ENCODE results near the gene DCDC1. TPM values are rescaled to one million over a fixed set of nuclear protein-coding genes. Genes with fewer than 3 reads are reported as not detected.
A peak's percentile ranks its signal among the peaks of the same experiment; 100 is the strongest.

DCDC1 gene
- total RNA-seq, 1 experiment from 2014 or later, result 0.59 TPM

DNA sequence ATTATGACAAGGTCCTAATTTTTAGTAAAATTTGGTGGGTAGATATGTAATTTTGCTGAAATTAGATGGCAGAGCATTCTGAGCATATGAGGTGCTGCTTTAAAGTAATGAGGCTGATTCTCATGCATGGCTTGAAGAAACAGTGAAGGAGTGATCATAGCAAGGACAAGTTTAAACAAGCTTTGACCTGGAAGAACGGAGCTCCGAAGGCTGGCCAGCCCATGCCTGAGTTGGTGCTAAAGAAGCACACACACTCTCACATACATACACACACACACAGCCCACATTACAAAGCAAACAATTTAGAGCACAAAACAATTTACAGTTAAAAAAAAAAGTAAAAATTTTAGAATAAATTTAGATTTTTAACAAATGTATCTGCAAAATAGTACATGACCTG lies 150.7 kb downstream of the DCDC1 start:
- H3K27me3 ChIP-seq (ENCODE audit: control insufficient read depth, insufficient read depth, low read length), result no peaks in the 10 kb centered on the region
- no peaks in the 10 kb centered on the region for H3K36me3 ChIP-seq (replicated peaks; ENCODE audit: control insufficient read depth, insufficient read depth, low read length)
- no peak for DNase-seq
- no peak overlapping the region for H3K4me3 ChIP-seq (ENCODE audit: insufficient read depth, low read depth, low read length)

DNA sequence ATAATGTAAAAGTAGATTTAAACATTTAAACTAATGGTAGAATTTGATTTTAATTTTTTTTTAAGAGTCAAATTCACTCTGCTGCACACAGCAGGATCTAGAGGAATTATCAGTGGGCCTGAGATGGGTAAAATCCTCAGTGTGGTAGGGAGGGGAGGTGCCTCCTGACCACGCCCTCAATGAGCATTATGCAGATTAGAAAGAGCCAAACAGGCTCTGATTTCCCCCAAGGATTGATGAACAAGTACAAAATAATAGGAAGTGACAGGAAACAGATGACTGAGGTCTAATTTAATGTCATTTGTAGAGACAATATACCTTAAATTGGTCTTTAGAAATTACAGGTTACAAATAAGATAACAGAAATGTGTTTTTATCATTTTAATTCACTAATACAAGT lies 155.2 kb downstream of the DCDC1 start:
- no peaks in the 10 kb centered on the region for H3K36me3 ChIP-seq (replicated peaks; ENCODE audit: control insufficient read depth, insufficient read depth, low read length)
- no peak overlapping the region for H3K4me3 ChIP-seq (ENCODE audit: insufficient read depth, low read depth, low read length)
- DNase-seq, result peak; percentile 2
- H3K27me3 ChIP-seq (ENCODE audit: control insufficient read depth, insufficient read depth, low read length), result no peaks in the 10 kb centered on the region

DNA sequence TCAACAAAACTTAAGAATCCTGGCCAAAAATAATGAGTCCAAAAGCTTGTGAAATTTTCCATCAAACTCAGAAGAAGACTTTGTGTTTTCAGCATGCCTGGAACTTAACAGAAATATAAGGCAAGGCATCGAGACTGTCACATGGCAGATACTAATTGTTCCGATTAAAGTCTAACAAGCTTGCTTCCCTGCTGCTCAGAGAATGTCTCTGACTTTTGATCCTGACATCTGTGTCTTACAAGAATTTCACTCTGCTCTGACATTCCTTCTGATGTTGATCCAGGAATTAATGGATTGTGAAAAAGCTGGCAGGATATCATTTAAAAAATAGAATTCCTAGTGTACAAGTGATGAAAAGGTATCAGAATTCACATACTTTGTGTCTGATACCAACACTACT lies 170.2 kb downstream of the DCDC1 start:
- H3K36me3 ChIP-seq (replicated peaks; ENCODE audit: control insufficient read depth, insufficient read depth, low read length), result no peaks in the 10 kb centered on the region
- H3K4me3 ChIP-seq (ENCODE audit: insufficient read depth, low read depth, low read length), result no peak overlapping the region
- no peak for DNase-seq
- no peaks in the 10 kb centered on the region for H3K27me3 ChIP-seq (ENCODE audit: control insufficient read depth, insufficient read depth, low read length)

DNA sequence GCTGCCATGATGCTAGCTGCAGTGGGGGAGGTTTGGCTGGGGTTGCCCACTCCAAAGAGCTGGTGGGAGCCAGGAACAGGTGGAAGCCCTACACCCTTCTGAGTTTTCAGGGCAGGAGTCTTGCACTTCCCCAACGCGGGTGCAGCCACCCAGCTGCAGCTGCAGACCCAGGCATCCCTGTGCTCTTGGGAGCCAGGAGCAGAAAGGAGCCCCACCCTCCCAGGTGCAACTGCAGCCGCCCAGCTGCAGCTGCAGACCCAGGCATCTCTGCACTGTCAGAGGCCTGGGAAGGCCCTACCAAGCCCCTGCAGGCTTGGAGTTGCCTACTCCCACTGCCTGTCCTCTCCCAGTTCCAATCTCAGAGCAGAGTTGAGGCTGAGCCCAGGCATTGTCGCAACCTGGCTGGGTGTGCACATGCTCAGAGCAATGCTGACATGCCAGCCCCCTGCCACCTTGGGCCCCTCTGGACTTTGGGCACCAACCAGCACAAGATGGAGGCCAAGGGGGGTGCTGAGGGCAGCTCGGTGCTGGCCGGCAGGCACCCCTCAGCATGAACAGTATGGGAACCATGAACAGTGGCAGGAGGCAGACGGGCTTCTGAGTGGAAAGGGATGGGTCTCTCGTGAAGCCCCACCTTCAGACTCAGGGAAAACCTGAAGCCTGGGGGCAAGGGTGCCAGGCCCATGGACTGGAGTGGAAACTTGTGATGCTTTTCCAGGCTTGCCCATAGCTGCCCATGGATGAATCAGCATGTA lies 195.4 kb downstream of the DCDC1 start:
- Histone ChIP-seq H3K36me3 (replicated peaks; ENCODE audit: control insufficient read depth, insufficient read depth, low read length) (no peaks in the 10 kb centered on the region), H3K27me3 (ENCODE audit: control insufficient read depth, insufficient read depth, low read length) (no peaks in the 10 kb centered on the region), H3K4me3 (ENCODE audit: insufficient read depth, low read depth, low read length) (no peak overlapping the region)
- no peak for DNase-seq

GRCh38 chr11:31160504-31161422 lies 208.8 kb downstream of the DCDC1 start:
- peak; percentile 26 for DNase-seq
- Histone ChIP-seq H3K4me3 (ENCODE audit: insufficient read depth, low read depth, low read length) (no peak overlapping the region), H3K27me3 (ENCODE audit: control insufficient read depth, insufficient read depth, low read length) (no peaks in the 10 kb centered on the region), H3K36me3 (replicated peaks; ENCODE audit: control insufficient read depth, insufficient read depth, low read length) (no peaks in the 10 kb centered on the region)

DNA sequence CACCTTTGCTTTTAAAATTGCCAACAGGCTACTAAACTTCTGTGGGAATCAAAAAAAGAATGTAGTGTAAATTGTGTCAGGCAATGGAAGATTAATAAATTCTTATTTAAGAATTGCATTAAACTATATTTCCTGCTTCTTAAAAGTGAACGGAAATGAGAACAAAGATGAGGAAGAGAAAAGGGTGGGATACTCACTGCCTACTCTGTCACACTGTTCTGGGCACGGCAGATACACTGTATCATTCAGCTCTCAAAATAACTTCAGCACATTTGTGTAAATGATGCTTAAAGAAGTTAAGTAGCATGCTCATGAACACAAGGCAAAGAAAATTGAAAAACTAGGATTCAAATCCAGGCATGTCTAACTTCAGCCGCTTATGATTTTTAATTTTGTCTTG lies 218.7 kb downstream of the DCDC1 start:
- Histone ChIP-seq H3K4me3 (ENCODE audit: insufficient read depth, low read depth, low read length) (no peak overlapping the region), H3K27me3 (ENCODE audit: control insufficient read depth, insufficient read depth, low read length) (no peaks in the 10 kb centered on the region), H3K36me3 (replicated peaks; ENCODE audit: control insufficient read depth, insufficient read depth, low read length) (no peaks in the 10 kb centered on the region)
- DNase-seq, result no peak

DNA sequence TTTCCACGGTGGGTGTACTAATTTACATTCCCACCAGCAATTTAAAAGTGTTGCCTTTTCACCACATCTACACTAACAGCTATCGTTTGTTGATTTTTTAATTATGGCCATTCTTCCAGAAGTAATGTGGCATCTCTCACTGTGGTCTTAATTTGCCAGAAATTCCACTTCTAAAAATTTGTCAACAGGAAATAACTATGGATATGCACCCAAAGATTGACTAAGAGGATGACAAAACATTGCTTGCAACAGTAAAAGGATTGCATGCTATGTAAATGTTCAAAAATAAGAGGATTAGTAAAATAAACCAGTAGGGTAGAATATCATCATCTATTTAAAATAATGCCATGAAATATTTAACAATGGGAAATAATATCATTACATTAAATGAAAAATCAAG lies 219.5 kb downstream of the DCDC1 start:
- H3K4me3 ChIP-seq (ENCODE audit: insufficient read depth, low read depth, low read length), result no peak overlapping the region
- DNase-seq, result no peak
- no peaks in the 10 kb centered on the region for H3K36me3 ChIP-seq (replicated peaks; ENCODE audit: control insufficient read depth, insufficient read depth, low read length)
- H3K27me3 ChIP-seq (ENCODE audit: control insufficient read depth, insufficient read depth, low read length), result no peaks in the 10 kb centered on the region

- DNase-seq, result no peak
- no peak overlapping the region for H3K4me3 ChIP-seq (ENCODE audit: insufficient read depth, low read depth, low read length)
- no peaks in the 10 kb centered on the region for H3K27me3 ChIP-seq (ENCODE audit: control insufficient read depth, insufficient read depth, low read length)
These were observed 227.8 kb downstream of the DCDC1 start for GRCh38 chr11:31141789-31142188.

GRCh38 chr11:31139479-31139878 lies 230.1 kb downstream of the DCDC1 start:
- no peak for DNase-seq
- Histone ChIP-seq H3K27me3 (ENCODE audit: control insufficient read depth, insufficient read depth, low read length) (no peaks in the 10 kb centered on the region), H3K4me3 (ENCODE audit: insufficient read depth, low read depth, low read length) (no peak overlapping the region), H3K36me3 (replicated peaks; ENCODE audit: control insufficient read depth, insufficient read depth, low read length) (no peaks in the 10 kb centered on the region)

More at GRCh38 chr11:31141789-31142188, 227.8 kb downstream of the DCDC1 start:
- H3K36me3 ChIP-seq (replicated peaks; ENCODE audit: control insufficient read depth, insufficient read depth, low read length), result no peaks in the 10 kb centered on the region

- Histone ChIP-seq H3K36me3 (replicated peaks; ENCODE audit: control insufficient read depth, insufficient read depth, low read length) (no peaks in the 10 kb centered on the region), H3K27me3 (ENCODE audit: control insufficient read depth, insufficient read depth, low read length) (no peaks in the 10 kb centered on the region), H3K4me3 (ENCODE audit: insufficient read depth, low read depth, low read length) (no peak overlapping the region)
- DNase-seq, result no peak
These were observed 236.8 kb downstream of the DCDC1 start for GRCh38 chr11:31132531-31133421.

- no peak for DNase-seq
- no peak overlapping the region for H3K4me3 ChIP-seq (ENCODE audit: insufficient read depth, low read depth, low read length)
- no peaks in the 10 kb centered on the region for H3K27me3 ChIP-seq (ENCODE audit: control insufficient read depth, insufficient read depth, low read length)
- no peaks in the 10 kb centered on the region for H3K36me3 ChIP-seq (replicated peaks; ENCODE audit: control insufficient read depth, insufficient read depth, low read length)
These were observed 237.8 kb downstream of the DCDC1 start for GRCh38 chr11:31131760-31132159.

GRCh38 chr11:31127290-31127689 lies 242.2 kb downstream of the DCDC1 start:
- Histone ChIP-seq H3K4me3 (ENCODE audit: insufficient read depth, low read depth, low read length) (no peak overlapping the region), H3K27me3 (ENCODE audit: control insufficient read depth, insufficient read depth, low read length) (no peaks in the 10 kb centered on the region), H3K36me3 (replicated peaks; ENCODE audit: control insufficient read depth, insufficient read depth, low read length) (no peaks in the 10 kb centered on the region)
- DNase-seq, result no peak

DNA sequence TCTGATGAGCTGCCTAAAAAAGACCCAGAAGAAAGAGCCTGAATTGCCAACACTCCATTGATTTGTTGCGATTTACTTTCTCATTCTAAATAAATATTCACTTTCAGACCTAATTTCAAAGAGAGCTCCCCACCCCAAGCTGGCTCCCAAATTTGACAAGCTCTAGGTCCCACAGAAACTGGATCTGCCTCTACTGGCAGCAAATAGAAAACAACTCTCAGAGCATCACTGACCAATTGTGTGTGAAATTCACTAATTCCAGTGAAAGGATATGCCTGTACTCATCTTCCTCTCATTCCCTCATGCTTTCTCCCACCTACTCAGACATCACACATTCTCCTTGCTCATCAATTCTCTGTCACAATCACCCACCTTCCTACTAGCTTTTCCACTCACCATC lies 249.1 kb downstream of the DCDC1 start:
- H3K4me3 ChIP-seq (ENCODE audit: insufficient read depth, low read depth, low read length), result no peak overlapping the region
- no peaks in the 10 kb centered on the region for H3K36me3 ChIP-seq (replicated peaks; ENCODE audit: control insufficient read depth, insufficient read depth, low read length)
- no peak for DNase-seq
- no peaks in the 10 kb centered on the region for H3K27me3 ChIP-seq (ENCODE audit: control insufficient read depth, insufficient read depth, low read length)

GRCh38 chr11:31118566-31118965 lies 251.0 kb downstream of the DCDC1 start:
- no peaks in the 10 kb centered on the region for H3K36me3 ChIP-seq (replicated peaks; ENCODE audit: control insufficient read depth, insufficient read depth, low read length)
- no peak for DNase-seq
- H3K27me3 ChIP-seq (ENCODE audit: control insufficient read depth, insufficient read depth, low read length), result no peaks in the 10 kb centered on the region
- H3K4me3 ChIP-seq (ENCODE audit: insufficient read depth, low read depth, low read length), result no peak overlapping the region
